Measurements from ENCODE around the gene SLC19A1.
"Not testable (repeated sequence)": the region's sequence is repeated elsewhere in the genome, so short reads cannot be mapped to it uniquely, and the experiment has no call there.

The SLC19A1 gene

DNA sequence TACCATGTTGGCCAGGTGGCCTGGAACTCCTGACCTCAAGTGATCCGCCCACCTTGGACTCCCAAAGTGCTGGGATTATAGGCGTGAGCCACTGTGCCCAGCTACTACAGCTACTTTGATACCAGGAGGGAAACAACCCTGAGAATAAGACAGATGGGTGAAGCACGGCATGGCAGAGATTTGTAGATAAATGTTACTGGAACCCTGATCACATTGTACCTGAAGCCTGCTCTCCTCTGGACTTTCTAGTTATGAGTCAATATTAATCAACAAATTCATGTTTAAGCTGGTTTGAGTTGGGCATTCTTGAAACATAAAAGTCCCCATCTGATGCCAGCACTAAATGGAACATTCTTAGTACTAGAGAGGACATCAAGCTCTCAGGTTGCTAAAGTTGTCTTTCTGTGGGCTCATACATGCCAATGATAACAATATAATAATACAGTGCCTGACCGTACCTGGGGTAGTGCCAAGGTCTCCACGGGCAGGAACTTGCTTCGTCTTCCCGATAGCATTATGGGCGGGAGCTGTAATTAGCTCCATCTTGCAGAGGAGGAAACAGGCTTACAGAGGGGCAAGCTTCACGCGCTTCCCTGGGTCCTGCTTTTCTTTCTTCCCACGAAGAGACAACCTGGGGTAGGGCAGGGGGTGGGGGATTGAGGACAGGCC, 30.7 kb upstream of the SLC19A1 start:
- TF ChIP-seq, protein P1, sequence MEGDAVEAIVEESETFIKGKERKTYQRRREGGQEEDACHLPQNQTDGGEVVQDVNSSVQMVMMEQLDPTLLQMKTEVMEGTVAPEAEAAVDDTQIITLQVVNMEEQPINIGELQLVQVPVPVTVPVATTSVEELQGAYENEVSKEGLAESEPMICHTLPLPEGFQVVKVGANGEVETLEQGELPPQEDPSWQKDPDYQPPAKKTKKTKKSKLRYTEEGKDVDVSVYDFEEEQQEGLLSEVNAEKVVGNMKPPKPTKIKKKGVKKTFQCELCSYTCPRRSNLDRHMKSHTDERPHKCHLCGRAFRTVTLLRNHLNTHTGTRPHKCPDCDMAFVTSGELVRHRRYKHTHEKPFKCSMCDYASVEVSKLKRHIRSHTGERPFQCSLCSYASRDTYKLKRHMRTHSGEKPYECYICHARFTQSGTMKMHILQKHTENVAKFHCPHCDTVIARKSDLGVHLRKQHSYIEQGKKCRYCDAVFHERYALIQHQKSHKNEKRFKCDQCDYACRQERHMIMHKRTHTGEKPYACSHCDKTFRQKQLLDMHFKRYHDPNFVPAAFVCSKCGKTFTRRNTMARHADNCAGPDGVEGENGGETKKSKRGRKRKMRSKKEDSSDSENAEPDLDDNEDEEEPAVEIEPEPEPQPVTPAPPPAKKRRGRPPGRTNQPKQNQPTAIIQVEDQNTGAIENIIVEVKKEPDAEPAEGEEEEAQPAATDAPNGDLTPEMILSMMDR (IDR thresholded peaks at IDR 0.05; ENCODE audit: low read depth, low read length): no peak
- H3K4me3 ChIP-seq (ENCODE audit: low read depth, low read length): no peak overlapping the region

DNA sequence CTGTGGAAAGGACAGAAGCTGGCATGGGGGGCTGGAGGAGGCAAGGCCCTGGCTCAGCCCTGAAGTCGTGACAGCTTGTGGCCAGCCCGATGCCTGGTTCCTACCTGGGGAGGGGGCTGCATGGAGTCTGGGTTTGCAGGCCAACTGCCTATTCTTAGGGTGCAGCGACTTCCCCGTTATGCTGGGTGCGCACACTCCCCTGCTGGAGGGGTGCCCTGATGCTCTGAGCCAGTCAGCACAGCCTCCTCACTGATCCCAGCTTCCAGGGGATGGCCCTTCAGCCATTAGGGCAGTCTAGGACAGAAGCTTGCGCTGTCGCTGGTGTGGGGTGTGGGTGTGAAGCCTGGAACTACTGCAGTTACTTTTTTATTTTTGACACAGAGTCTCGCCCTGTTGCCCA, 30.0 kb upstream of the SLC19A1 start:
- TF ChIP-seq, protein P1 (IDR thresholded peaks at IDR 0.05; ENCODE audit: low read depth, low read length): no peak
- H3K4me3 ChIP-seq (ENCODE audit: low read depth, low read length): no peak overlapping the region

DNA sequence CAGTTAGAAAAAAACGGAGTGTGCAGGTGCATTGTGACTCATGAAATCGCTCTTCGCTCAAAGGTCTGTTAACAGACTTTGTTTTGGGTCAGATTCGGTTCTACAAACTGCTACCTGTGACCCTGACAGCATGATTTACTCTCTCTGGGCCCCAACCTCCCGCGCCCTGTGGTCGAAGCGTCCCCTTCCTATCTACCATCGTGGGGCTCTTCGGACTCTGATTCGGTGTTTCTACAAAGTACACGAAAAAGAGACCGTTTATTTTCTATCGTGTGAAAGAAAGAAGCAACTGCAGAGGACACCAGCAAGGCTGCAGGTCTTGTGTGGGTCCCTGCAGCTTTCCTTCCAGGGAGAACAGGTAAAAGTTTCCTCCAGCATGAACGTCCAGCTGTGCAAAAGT, 29.4 kb upstream of the SLC19A1 start:
- TF ChIP-seq, protein P1 (IDR thresholded peaks at IDR 0.05; ENCODE audit: low read depth, low read length): no peak
- no peak overlapping the region for H3K4me3 ChIP-seq (ENCODE audit: low read depth, low read length)

DNA sequence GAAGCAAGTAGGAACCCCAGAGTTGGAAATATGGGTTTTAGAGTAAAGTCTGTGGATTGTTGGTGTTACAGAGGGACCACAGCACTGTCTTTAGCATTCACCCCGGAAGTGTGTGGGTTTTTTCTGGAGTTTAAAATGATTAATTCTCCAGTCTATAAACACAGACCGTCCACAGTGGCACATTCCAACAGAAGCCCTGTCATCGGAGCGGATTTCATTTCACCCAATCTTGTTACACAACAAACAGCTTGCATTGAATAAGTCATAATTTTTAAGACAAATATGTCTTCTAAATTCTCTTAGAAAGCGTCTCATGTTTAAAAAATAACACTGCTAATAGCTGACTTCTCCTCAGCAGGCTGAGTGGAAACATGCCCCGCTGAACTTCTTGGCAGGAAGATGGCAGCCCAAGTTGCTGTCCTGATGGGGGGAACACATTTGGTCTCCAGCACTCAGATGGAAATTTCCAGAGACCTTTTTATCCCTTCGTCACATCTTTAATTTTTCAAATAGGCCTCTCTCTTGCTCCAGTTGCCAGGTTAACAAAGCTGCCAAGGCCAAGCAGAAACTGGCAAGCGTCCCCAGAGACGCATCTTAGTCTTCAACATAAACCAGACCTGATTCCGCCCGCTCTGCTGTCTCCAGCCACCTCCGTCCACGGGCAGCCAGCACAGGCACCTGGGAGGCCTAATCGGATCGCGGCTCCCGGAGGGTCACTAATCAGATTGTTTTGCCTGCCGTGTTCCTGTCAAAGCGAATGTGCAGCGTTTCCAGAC, 28.8 kb upstream of the SLC19A1 start:
- TF ChIP-seq, protein P1 (IDR thresholded peaks at IDR 0.05; ENCODE audit: low read depth, low read length): no peak
- H3K4me3 ChIP-seq (ENCODE audit: low read depth, low read length): no peak overlapping the region

DNA sequence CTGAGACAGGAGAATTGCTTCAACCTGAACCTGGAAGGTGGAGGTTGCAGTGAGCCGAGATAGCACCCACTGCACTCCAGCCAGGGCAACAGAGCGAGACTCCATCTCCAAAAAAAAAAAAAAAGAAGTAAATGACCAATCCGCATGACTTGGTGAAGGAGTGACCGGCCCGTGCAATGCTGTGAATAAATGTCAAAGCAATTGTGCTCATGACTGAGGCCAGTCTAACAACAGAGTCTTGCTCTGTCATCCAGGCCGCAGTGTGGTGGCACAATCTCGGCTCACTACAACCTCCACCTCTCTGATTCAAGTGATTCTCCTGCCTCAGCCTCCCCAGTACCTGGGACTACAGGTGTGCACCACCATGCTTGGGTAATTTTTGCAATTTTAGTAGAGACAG, 27.8 kb upstream of the SLC19A1 start:
- TF ChIP-seq, protein P1 (IDR thresholded peaks at IDR 0.05; ENCODE audit: low read depth, low read length): no peak
- no peak overlapping the region for H3K4me3 ChIP-seq (ENCODE audit: low read depth, low read length)

DNA sequence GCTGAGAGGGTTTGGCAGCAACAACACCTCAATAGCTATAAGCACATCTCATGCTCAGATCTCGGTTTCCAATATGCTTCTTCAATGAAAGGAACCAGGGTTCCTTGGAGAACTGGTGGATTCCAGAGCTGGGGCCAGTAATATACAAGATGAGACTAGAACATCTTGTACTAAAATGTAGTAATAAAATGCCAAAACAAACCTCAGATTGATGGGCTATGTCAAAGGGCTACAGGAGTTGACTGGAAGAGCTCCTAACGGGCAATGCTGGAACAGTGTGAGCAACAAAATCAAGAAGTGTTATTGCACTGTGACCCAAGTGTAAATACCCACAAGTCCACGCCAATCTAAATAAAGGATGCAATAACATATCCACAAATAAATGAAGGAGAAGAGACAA, 26.1 kb upstream of the SLC19A1 start:
- TF ChIP-seq, protein P1 (IDR thresholded peaks at IDR 0.05; ENCODE audit: low read depth, low read length): no peak
- no peak overlapping the region for H3K4me3 ChIP-seq (ENCODE audit: low read depth, low read length)

DNA sequence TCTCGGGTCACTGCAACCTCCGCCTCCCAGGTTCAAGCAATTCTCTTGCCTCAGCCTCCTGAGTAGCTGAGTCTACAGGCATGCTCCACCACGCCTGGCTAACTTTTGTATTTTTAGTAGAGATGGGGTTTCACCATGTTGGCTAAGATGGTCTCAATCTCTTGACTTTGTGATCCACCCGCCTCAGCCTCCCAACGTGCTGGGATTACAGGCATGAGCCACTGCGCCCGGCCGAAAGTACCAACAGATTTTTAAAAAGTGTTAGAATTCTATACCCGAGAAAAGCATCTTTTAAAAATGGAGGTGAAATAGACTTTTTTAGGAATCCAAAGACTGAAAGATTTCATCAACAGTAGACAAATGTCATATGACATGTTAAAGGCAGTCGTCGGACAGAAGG, 21.9 kb upstream of the SLC19A1 start:
- not testable (repeated sequence) for H3K4me3 ChIP-seq (ENCODE audit: low read depth, low read length)

Data from WI38 (cell line).